GM18867 (cell line): ENCODE measurements around the gene ATL2.
"Not testable (repeated sequence)": the region's sequence is repeated elsewhere in the genome, so short reads cannot be mapped to it uniquely, and the experiment has no call there.

Source experiments
- ATAC-seq: cut with Tn5 transposase; IDR thresholded peaks from one replicate; pipeline ENCODE4 v1.9.1; 2021; ENCODE audit warnings: mild to moderate bottlenecking, moderate library complexity; ENCODE audit not compliant: unreplicated experiment

ATL2 gene

DNA sequence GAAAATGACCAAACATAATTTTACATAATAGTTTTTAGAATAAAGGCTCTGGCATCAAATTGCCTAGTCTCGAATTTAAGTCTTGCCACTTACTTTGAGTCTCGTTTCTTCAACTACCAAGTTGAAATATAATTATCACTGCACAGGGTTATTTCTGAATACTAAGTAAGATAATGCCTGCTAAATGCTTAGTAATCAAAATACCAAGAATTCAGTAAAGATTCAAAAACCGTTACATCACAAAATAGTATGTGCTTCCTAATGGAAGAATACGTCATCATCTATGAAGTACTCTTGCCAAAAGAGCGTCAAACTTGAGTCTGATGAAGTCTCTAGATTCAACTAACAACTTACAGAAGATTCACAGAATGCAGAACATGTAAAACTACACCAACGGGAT, 40.5 kb downstream of the ATL2 start:
- no peak for ATAC-seq

DNA sequence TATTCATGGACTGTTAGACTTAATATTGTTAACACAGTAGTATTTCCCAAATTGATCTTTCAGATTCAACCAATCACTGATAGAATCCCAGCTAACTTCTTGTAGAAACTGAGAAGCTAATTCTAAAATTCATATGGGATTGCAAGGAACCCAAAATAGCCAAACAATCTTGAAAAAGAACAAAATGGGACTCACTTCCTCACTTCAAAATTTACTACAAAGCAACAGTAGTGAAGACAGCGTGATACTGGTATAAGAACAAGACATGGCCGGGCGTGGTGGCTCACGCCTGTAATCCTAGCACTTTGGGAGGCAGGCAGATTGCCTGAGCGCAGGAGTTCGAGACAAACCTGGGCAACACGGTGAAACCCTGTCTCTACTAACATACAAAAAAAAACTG, 46.3 kb downstream of the ATL2 start:
- no peak for ATAC-seq

DNA sequence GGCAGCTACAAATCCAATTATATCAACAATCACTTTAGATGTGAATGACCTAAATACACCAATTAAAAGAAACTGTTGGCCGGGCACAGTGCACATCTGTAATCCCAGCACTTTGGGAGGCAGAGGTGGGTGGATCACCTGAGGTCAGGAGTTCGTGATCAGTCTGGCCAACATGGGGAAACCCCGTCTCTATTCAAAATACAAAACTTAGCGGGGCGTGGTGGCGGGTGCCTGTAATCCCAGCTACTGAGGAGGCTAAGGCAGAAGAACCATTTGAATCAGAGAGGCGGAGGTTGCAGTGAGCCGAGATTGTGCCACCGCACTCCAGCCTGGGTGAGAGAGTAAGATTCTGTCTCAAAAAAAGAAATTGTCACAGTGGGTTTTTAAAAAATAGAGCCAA, 49.5 kb downstream of the ATL2 start:
- ATAC-seq: no peak

DNA sequence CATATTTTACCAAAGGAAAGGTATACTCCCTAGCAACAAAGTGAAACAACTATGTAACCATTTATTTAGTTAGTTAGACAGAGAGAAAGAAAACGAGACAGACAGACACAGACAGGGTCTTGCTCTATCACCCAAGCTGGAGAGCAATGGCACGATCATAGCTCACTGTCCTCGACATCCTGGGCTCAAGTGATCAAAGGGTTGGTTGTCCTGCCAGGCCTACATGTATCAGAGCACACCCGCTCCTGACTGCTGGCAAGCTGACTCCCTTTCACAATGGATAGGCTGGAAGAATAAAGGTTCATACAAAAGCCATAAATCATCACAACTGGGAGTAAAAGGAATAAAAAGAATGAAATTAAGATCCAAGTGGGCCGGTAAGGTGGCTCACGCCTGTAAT, 53.5 kb downstream of the ATL2 start:
- ATAC-seq: no peak

DNA sequence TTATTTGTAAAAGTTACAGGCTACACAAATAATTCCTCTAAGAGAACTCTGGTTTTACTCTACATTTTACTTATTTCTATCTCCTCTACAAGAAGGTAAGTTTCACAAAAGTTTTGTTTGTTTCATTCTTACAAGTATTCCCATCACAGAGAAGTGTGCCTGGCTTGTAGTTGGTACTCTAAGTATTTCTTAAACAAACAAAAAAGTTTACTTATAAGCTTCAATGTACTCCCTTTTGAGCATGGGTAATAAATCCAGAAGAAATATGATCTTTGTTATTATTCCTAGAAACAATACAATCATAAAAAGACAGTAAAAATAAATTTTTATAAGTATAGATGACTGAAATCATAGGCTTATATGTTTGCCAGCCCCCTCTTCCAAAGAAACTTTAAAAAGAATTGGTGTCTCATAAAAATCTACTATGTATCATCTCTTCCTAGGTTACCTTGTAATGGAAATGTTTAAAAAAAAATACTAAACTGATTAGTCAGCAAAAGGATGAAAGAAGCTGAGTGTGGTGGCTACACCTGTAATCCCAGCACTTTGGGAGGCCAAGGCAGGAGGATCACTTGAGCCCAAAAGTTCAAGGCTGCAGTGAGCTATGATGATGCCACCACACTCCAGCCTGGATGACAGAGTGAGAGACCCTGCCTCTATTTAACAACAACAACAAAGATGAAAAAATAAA, 54.7 kb downstream of the ATL2 start:
- no peak for ATAC-seq

DNA sequence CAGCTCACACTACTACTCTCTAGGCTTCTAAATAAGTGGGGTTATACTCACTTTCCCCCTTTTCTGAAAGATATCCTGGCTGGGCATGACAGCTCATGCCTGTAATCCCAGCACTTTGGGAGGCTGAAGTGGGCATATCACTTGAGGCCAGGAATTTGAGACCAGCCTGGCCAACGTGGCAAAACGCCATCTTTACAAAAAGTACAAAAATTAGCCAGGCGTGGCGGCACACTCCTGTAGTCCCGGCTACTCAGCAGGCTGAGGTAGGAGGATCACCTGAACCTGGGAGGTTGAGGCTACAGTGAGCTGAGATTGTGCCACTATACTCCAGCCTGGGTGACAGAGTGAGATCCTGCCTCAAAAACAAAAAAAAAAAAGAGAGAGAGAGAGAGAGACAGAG, 57.8 kb downstream of the ATL2 start:
- not testable (repeated sequence) for ATAC-seq

DNA sequence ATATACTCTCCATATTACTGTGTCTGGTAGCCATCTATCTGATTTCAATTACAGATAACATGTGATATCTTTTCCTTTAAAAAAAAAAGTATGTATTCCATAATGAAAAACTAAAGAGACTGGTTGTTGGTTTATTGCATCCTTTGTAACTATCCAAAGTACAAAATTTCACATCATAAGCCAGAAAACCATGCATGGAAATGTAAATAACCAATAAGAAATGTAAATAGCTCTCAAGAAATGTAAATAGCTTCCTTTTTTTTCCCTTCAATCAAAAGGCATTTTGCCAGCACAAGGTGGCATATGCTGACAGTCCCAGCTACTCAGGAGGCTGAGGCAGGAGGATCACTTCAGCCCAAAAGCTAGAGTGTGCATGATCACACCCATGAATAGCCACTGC, 59.3 kb downstream of the ATL2 start:
- ATAC-seq: no peak

DNA sequence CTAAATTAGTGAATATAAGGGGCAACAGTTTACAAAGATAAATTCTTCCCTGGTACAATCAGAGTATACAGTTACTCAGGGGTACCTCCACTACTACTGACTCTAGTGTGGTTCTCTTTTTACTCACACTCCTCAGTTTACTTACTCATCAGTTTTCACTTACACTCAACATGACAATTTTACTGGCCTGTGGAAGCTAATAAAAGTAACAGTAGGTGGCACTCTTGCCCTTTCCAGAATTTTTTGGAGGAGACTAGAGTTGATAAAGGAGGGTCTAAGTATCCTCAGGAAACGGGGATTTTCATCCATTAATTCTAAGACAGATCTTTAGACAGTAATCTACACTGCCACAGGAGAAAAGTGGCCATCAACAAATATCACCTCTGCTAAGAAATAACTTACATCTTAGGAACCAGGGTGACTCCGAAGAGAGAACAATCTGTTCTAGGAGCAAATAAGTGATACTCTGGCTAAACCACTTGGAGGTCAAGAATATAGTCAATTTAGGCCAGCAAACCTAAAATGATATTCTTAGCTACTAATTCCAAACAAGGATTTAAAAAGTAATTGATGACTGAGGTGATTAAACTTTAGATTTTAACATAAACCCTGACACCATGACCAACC, 61.3 kb downstream of the ATL2 start:
- ATAC-seq: no peak

DNA sequence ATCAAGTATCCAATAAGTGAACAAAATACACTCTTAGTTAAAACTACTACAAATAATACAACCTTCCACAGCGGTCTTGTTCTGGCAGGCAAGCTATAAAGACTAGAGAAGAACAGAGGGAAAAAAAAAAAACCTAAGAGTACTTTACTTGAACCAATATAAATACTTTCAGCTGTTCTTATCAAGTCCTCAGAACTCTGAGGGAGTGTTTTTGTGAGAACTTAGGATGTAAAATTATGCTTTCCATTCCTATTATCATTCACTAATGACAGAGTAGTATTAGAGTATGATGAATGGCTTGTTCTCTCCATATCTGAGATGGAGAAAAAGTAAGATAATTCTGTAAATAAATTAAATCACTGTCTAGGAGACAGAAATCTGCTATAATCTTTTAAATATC, 68.3 kb downstream of the ATL2 start:
- no peak for ATAC-seq

DNA sequence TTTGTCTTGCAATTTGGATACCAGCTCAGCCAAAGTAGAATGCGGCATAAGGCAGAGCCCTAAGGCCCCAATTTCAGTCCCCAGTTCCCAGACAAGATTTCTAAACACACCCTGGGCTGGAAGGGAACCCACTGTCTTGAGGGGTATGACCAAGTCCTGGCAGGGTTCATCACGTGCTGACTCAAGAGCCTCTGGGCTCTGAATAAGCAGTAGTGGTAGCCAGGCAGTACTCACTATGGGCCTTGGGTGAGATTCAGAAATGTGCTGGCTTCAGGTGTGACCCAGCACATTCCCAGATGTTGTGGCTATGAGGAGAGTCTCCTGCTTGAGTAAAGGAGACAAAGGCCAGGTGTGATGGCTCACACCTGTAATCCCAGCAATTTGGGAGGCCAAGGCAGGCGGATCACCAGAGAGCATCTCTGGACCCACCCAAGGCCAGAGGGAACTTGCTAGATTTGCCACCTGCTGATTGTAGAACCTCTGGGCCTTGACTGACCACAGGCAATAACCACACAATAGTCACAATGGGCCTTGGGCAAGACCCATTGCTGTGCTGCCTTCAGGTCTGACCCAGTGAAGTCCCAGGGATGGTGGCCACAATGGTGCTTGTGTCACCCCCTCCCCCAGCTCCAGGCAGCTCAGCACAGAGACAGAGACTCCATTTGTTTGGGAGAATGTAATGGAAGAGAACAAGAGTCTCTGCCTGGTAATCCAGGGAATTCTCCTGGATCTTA, 74.9 kb downstream of the ATL2 start:
- no peak for ATAC-seq

DNA sequence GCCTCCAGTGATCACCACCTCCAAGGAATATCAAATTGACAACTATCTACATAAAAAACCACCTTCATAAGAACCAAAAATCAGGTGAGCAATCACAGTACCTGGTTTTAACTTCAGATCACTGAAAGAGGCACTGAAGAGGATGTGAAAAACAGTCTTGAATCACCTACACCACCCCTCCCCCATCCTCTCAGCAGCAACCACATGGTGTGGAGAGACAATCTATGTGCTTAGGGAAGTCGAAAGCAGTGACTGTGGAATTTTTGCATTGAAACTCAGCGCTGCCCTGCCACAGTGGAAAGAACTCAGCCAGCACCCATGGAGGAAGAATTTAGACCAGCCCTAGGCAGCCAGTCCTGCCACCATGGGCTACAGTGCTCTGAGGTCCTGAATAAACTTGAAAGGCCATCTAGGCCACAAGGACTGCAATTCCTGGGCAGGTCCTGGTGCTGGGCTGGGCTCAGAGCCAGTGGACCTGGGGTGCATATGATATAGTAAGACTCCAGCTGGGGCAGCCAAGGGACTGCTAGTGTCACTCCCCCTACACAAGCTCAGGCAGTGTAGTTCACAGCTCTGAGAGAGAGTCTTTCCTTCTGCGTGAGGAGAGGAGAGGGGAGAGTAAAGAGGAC, 75.6 kb downstream of the ATL2 start:
- ATAC-seq: peak; percentile 71

DNA sequence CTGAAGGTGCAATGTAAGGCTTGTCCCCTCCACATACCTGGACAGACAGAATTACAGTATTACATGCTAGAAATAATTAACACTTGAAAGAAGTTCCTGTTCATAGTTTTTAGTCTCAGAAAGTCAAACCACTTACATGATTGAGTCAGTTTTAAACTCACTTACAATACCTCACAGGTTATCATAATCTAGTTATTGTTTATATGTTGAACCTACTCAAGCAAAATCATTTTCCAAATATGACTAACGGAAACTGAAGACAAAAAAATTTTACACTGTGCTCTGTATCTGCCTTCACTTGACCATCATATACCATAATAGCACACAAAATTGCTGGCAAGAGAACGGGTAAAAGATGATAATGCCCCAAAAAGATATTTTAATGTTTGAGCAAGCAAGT, 78.5 kb downstream of the ATL2 start:
- ATAC-seq: no peak

DNA sequence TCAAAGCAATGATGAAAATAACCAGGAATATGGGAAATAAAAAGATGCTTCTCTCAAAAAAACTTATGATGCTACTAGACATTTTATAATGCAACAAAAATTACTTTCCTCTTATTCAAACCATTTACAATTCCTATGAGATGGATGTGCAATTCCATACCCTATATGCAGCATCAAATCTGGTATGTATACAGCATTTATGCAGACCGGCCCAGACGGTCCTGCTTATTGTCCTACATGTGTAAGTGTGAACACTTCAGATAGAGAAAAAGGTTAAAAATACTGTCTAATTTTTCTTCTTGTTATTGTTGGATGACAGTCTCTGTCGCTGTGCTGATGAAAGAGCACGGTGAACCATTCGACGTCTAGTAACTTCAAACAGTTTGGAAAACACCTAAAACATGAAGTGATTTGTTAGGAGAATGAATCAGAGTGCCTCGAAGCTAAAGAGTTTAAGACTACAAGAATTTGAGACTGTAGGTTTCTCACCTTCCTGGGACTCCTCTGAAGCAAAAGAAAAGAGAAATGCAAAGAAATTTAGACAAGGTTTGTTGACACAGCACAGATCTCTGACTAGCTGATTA, 80.8 kb downstream of the ATL2 start:
- ATAC-seq: no peak

DNA sequence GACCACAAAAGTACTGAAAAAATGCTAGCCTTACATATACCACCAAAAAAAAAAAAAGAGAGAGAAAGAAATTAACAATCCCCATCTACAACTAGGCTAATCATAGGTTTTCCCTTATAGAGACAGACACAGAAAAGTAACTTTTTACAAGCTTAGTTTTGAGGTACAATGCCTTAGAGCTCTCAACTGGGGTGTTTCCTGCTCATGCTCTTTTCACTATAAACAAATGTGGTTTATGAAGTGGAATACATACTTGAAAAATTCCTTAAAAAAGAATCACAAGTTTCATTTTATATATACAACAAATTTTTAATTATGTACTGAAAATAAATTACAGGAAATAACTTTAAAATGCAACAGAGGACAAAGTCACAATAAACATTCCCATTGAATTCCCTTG, 82.5 kb downstream of the ATL2 start:
- ATAC-seq: no peak

DNA sequence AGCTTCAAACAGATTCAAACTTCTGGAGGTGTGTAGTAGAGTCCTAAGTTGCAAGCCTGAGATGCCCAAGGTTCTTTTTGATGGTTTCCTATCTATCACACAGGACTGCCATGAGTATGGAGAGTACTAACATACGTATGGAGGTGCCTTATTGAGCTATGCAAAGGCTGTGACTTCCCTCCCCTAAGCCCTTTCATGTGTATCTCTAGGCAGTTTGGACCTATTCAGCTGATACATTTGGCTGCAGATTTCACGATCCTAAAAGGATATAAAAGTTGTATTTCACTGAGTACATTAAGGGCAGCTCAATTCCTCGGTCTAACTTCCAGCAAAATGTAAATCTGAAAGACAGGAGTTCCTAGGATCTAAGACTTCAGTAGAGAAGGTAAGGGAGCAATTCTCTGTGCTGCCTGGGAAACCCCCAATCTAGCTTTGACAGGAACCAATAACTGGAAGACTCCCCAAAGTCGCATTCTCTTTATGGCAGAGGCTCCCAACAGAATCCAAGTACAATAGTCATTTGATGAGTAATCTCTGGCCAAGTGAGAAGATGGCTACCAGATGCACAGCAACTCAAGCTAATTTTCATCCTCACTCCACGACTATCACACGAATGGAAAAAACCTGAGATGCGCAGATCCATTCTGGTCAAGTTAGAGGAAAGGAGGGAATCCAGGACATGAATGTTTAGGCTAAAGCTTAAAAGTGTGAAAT, 83.8 kb downstream of the ATL2 start:
- no peak for ATAC-seq

DNA sequence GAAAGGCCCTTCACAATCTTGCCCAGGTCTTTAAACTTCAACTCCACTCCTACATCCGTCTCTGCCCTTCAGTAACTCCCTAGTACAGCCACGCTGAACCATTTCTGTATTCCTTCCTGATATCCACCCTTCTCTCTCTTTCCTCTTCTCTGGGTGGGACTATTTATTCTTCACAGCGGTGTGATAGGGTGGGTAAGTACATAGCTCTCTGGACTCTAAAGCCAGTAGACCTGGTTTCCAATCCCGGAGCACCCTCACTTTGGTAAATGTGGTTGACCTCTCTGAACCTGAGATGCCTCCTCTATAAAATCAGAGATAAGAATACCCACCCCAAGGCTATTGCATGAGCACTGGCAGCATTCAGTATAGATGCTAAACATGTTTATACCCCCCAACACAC, 86.7 kb downstream of the ATL2 start:
- ATAC-seq: no peak

DNA sequence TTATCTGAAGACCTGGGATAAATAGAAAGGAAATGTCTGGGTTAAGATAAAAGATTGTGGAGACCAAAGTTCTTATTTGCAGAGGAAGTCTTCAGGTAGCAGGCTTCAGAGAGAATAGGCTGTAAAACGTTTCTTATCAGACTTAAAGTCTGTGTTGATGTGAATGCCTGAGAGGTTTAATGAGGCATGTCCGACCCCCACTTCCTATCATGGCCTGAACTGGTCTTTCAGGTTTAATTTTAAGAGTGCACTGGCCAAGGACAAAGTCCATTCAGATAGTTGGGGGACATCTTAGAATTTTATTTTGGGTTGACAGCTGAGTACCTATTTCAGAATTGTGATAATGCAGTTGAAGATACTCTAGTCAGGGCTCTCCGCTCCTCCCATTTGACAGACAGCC, 92.1 kb downstream of the ATL2 start:
- ATAC-seq: no peak

DNA sequence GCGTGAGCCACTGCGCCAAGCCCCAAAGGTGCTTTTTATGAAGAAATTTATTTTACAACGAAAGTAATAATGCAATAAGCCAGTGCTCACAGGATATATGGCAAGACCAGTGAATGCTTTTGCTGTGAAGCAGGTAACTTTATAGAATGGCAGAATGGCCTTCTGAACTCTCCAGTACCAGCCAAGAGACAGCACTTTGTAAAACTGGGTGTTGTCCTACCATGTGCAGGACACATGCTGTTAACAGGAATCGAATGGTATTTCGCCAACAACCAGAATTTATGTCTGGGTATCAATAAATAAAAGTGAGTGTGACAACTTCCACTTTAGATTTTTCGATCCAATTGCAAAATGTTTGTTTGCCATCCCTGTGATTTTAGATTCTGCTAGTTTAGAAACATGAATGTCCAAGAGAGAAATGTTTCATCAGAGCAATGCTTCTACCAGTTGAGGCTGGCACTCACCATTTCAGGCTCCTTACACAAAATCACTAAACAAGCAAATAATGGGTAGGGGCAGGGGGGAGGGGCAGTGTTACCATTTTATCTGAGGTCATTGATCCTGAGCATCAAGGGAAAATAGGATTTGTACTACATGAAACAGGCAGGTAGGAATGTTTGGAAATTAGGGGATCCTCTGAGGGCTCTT, 95.9 kb downstream of the ATL2 start:
- no peak for ATAC-seq

DNA sequence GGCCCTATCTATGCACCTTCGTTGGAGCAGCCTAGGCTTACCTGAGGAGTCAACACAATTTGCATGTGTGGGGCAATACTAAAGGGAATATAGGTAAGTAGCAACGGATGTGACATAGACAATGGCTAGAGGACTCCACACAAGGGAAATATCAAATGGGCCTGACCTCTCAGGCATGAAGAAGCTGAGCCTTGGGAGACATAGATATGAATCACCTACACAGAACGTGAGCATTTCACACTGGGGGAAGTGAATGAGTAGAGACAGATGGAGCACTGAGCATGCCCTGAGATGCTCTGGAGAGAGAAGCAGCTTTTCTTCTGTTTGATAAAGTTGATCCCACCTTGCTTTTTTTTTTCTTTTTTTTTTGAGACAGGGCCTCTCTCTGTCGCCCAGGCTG, 97.9 kb downstream of the ATL2 start:
- no peak for ATAC-seq

DNA sequence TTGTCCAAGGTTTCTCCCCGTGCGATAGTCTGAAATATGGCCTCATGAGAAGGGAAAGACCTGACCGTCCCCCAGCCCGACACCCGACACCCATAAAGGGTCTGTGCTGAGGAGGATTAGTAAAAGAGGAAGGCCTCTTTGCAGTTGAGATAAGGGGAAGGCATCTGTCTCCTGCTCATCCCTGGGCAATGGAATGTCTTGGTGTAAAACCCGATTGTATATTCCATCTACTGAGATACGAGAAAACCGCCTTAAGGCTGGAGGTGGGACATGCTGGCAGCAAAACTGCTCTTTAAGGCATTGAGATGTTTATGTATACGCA, 99.0 kb downstream of the ATL2 start:
- not testable (repeated sequence) for ATAC-seq
